ENCODE measurements around the gene ACYP1. TPM values are rescaled to one million over a fixed set of nuclear protein-coding genes. Genes with fewer than 3 reads are reported as not detected.

The ACYP1 gene
- total and polyA plus RNA-seq, 2 donors (not counting 3 experiments of a cell fraction or from before 2014, with no cell fraction given): 30.2 to 37.5 TPM

DNA sequence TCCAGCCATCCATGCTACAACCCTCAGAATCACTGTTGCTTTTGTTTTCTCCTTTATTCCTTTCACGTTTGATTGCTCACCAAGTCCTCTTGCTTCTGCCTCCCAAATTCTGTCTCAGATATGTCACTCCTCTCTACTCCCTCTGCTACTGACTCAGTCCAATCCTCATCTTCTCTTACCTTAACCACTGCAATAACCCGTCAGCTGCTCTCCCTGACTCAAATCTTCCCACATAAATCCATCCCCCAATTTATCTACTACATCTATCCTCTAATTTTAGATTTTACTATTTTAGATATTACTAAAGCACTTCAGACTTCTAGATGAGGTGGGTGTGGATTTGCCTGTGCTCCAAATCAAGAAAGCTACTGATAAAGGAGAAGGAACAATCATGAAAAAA, 37.9 kb downstream of the ACYP1 start:
- BruUV-seq (replicated peaks): no TSS peak
- Histone ChIP-seq H3K79me2 (ENCODE audit: control insufficient read depth, insufficient read depth, low read length) (no peaks in the 10 kb centered on the region), H3K4me2 (ENCODE audit: insufficient read depth, low read length) (peak overlapping the region; percentile 14), H4K20me1 (replicated peaks; ENCODE audit: control insufficient read depth, extremely low read depth, insufficient read depth, low read length) (no peaks in the 10 kb centered on the region), H3K9me1 (replicated peaks; ENCODE audit: control insufficient read depth, extremely low read depth, insufficient read depth, low read length) (no peaks in the 10 kb centered on the region), H3K9me3 (replicated peaks; ENCODE audit: control insufficient read depth, insufficient read depth, low read length) (no peaks in the 10 kb centered on the region), H3K27ac (ENCODE audit: insufficient read depth, low read depth, low read length) (peak overlapping the region; percentile 76), H3K4me1 (ENCODE audit: control insufficient read depth, extremely low read depth, insufficient read depth, low read length) (peaks cover 23% of the 10 kb centered on the region), H3K9ac (replicated peaks; ENCODE audit: extremely low read depth, insufficient read depth, low read length) (no peak overlapping the region), H2AFZ (ENCODE audit: low read depth, low read length) (no peak overlapping the region), H3K4me3 (replicated peaks in 1 of 3; ENCODE audit: insufficient read depth in 1 of 3, low read depth in 1 of 3, low read length in 3 of 3) (no peak overlapping the region), H3K27me3 (ENCODE audit: control insufficient read depth in 2 of 2, insufficient read depth in 2 of 2, low read length in 2 of 2) (no peaks in the 10 kb centered on the region), H3K36me3 (ENCODE audit: control insufficient read depth in 2 of 2, extremely low read depth in 1 of 2, insufficient read depth in 2 of 2, low read length in 2 of 2) (no peaks in the 10 kb centered on the region)
- dilution Hi-C loops (cut with MboI; ENCODE audit: extremely low pct_ligation_motif_present, low sequenced_read_pairs): no loop called here
- no peak for FAIRE-seq
- TF ChIP-seq FOS (IDR thresholded peaks at IDR 0.05; ENCODE audit: borderline replicate concordance, insufficient read depth, low read length): no peak
- TF ChIP-seq POLR2AphosphoS5 (IDR thresholded peaks at IDR 0.05; ENCODE audit: insufficient read depth, low read depth, low read length): no peak
- TF ChIP-seq POLR2A (IDR thresholded peaks at IDR 0.05; ENCODE audit: low read depth, low read length): no peak
- intact Hi-C loops (cut with micrococcal nuclease): no loop called here
- CTCF ChIA-PET: interaction anchor here (1.4 to 5.7 kb wide), 7 partner anchors 9 to 80 kb away, joined by 4 to 25 read pairs (median 5); partner anchors contain the start of genes ACYP1 and ZC2HC1C
- DNase-seq (ENCODE audit: low read depth, low spot score): no peak
- POLR2A ChIA-PET: no interaction called here

DNA sequence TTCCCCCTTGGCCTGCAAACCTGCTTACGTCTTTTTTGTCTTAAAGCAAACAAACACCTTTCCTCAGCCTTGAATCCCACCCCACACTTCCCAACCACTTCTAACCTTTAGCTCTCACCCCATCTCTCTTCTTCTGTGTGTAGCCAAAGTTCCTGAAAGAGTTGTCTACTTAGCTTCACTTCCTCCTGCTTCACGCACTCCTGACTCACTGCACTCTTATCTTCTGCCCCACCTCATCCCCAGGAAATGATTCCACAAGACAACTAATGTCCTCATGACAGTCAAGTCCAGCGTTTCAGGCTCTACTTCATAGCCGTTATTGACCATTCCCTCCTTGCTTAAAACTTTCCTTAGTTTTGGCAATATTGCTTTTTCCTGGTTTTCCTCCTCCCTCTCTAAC, 38.7 kb downstream of the ACYP1 start:
- CTCF ChIA-PET: interaction anchor here (0.9 to 5.7 kb wide), 13 partner anchors 9 to 164 kb away, joined by 3 to 25 read pairs (median 6); partner anchors contain the start of genes ACYP1 and ZC2HC1C
- dilution Hi-C loops (cut with MboI; ENCODE audit: extremely low pct_ligation_motif_present, low sequenced_read_pairs): no loop called here
- H3K27ac ChIP-seq (ENCODE audit: insufficient read depth, low read depth, low read length): peak overlapping the region; percentile 76

More for the DNA sequence above, 38.7 kb downstream of the ACYP1 start:
- Histone ChIP-seq H3K4me1 (ENCODE audit: control insufficient read depth, extremely low read depth, insufficient read depth, low read length) (peaks cover 23% of the 10 kb centered on the region), H3K9me3 (replicated peaks; ENCODE audit: control insufficient read depth, insufficient read depth, low read length) (no peaks in the 10 kb centered on the region), H3K36me3 (ENCODE audit: control insufficient read depth in 2 of 2, extremely low read depth in 1 of 2, insufficient read depth in 2 of 2, low read length in 2 of 2) (peaks cover 0 to under 1% of the 10 kb centered on the region in 2 experiments), H3K4me2 (ENCODE audit: insufficient read depth, low read length) (peak overlapping the region; percentile 53), H3K4me3 (replicated peaks in 1 of 3; ENCODE audit: insufficient read depth in 1 of 3, low read depth in 1 of 3, low read length in 3 of 3) (no peak overlapping the region), H4K20me1 (replicated peaks; ENCODE audit: control insufficient read depth, extremely low read depth, insufficient read depth, low read length) (no peaks in the 10 kb centered on the region), H3K79me2 (ENCODE audit: control insufficient read depth, insufficient read depth, low read length) (no peaks in the 10 kb centered on the region), H3K9me1 (replicated peaks; ENCODE audit: control insufficient read depth, extremely low read depth, insufficient read depth, low read length) (no peaks in the 10 kb centered on the region), H3K9ac (replicated peaks; ENCODE audit: extremely low read depth, insufficient read depth, low read length) (no peak overlapping the region), H3K27me3 (ENCODE audit: control insufficient read depth in 2 of 2, insufficient read depth in 2 of 2, low read length in 2 of 2) (no peaks in the 10 kb centered on the region), H2AFZ (ENCODE audit: low read depth, low read length) (peak overlapping the region; percentile 7)
- FAIRE-seq (peak; percentile 89), DNase-seq (ENCODE audit: low read depth, low spot score) (peak; percentile 84)
- intact Hi-C loops (cut with micrococcal nuclease): no loop called here
- BruUV-seq (replicated peaks): no TSS peak
- TF ChIP-seq JUN (IDR thresholded peaks at IDR 0.05; ENCODE audit: borderline replicate concordance, insufficient read depth, insufficient read length, low read depth) (peak; percentile 76), GATA2 (IDR thresholded peaks at IDR 0.05; ENCODE audit: insufficient read depth, insufficient read length, low read depth, low read length) (peak; percentile 97), POLR2A (IDR thresholded peaks at IDR 0.05; ENCODE audit: low read depth, low read length) (no peak), FOS (IDR thresholded peaks at IDR 0.05; ENCODE audit: borderline replicate concordance, insufficient read depth, low read length) (peak; percentile 95), POLR2AphosphoS5 (IDR thresholded peaks at IDR 0.05; ENCODE audit: insufficient read depth, low read depth, low read length) (peak; percentile 83)
- POLR2A ChIA-PET: interaction anchor here (0.9 kb wide), 1 partner anchor 70 kb away, joined by 5 read pairs; the partner anchor contains the start of gene PGF
